8988T (cell line): ENCODE results near the gene DUSP16.
"Not testable (repeated sequence)": the region's sequence is repeated elsewhere in the genome, so short reads cannot be mapped to it uniquely, and the experiment has no call there.

Experiments used
- DNase-seq: peaks from one replicate; pipeline ENCODE4 v3.0.0; 2011

The DUSP16 gene

GRCh38 chr12:12542286-12542685 lies 20.4 kb downstream of the DUSP16 start:
- DNase-seq = no peak

GRCh38 chr12:12541782-12542181 lies 20.9 kb downstream of the DUSP16 start:
- no peak for DNase-seq

- DNase-seq = no peak
These were observed 22.2 kb downstream of the DUSP16 start for GRCh38 chr12:12540261-12541013.

- no peak for DNase-seq
These were observed 23.4 kb downstream of the DUSP16 start for GRCh38 chr12:12539028-12539810.

- no peak for DNase-seq
These were observed 24.1 kb downstream of the DUSP16 start for GRCh38 chr12:12538535-12538934.

GRCh38 chr12:12537421-12537820 lies 25.2 kb downstream of the DUSP16 start:
- no peak for DNase-seq

- DNase-seq = no peak
These were observed 27.7 kb downstream of the DUSP16 start for GRCh38 chr12:12534975-12535374.

- DNase-seq = no peak
These were observed 28.3 kb downstream of the DUSP16 start for GRCh38 chr12:12534166-12534866.

- no peak for DNase-seq
These were observed 29.3 kb downstream of the DUSP16 start for GRCh38 chr12:12533238-12533829.

- DNase-seq = no peak
These were observed 31.5 kb downstream of the DUSP16 start for GRCh38 chr12:12531194-12531593.

GRCh38 chr12:12529783-12530421 lies 32.8 kb downstream of the DUSP16 start:
- DNase-seq = no peak

- no peak for DNase-seq
These were observed 34.0 kb downstream of the DUSP16 start for GRCh38 chr12:12528361-12529270.

GRCh38 chr12:12527820-12528296 lies 34.8 kb downstream of the DUSP16 start:
- no peak for DNase-seq

- DNase-seq = no peak
These were observed 38.5 kb downstream of the DUSP16 start for GRCh38 chr12:12524128-12524527.

GRCh38 chr12:12523229-12523628 lies 39.4 kb downstream of the DUSP16 start:
- DNase-seq = no peak

GRCh38 chr12:12522657-12523056 lies 40.0 kb downstream of the DUSP16 start:
- DNase-seq = not testable (repeated sequence)

- no peak for DNase-seq
These were observed 40.8 kb downstream of the DUSP16 start for GRCh38 chr12:12521888-12522287.

- no peak for DNase-seq
These were observed 41.6 kb downstream of the DUSP16 start for GRCh38 chr12:12521044-12521485.

- DNase-seq = no peak
These were observed 42.4 kb downstream of the DUSP16 start for GRCh38 chr12:12520273-12520672.

GRCh38 chr12:12519354-12519998 lies 43.2 kb downstream of the DUSP16 start:
- DNase-seq = no peak

GRCh38 chr12:12518919-12519318 lies 43.7 kb downstream of the DUSP16 start:
- DNase-seq = no peak
